ENCODE results near the gene TLCD5. TPM values are rescaled to one million over a fixed set of nuclear protein-coding genes. Genes with fewer than 3 reads are reported as not detected.

Gene TLCD5
- total and polyA plus RNA-seq, 2 donors (not counting 1 experiment from before 2014, with no cell fraction given): 0.17 TPM; not detected in 1

- TF ChIP-seq, protein P1, sequence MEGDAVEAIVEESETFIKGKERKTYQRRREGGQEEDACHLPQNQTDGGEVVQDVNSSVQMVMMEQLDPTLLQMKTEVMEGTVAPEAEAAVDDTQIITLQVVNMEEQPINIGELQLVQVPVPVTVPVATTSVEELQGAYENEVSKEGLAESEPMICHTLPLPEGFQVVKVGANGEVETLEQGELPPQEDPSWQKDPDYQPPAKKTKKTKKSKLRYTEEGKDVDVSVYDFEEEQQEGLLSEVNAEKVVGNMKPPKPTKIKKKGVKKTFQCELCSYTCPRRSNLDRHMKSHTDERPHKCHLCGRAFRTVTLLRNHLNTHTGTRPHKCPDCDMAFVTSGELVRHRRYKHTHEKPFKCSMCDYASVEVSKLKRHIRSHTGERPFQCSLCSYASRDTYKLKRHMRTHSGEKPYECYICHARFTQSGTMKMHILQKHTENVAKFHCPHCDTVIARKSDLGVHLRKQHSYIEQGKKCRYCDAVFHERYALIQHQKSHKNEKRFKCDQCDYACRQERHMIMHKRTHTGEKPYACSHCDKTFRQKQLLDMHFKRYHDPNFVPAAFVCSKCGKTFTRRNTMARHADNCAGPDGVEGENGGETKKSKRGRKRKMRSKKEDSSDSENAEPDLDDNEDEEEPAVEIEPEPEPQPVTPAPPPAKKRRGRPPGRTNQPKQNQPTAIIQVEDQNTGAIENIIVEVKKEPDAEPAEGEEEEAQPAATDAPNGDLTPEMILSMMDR (IDR thresholded peaks at IDR 0.05): no peak
- no peak for TF ChIP-seq EZH2 (IDR thresholded peaks at IDR 0.05; ENCODE audit: borderline replicate concordance, insufficient read depth, low read depth, low read length, poor library complexity, severe bottlenecking)
- no peak overlapping the region for H3K4me3 ChIP-seq (ENCODE audit: control extremely low read depth in 1 of 5, extremely low read depth in 1 of 5, insufficient read depth in 1 of 5, low read depth in 2 of 5, low read length in 4 of 5)
- H3K36me3 ChIP-seq (replicated peaks in 1 of 2; ENCODE audit: control extremely low read depth in 1 of 2, control insufficient read depth in 1 of 2, extremely low read depth in 1 of 2, insufficient read depth in 2 of 2, low read length in 1 of 2): no peaks in the 10 kb centered on the region
- H3K79me2 ChIP-seq (ENCODE audit: control insufficient read depth, insufficient read depth, low read length): no peaks in the 10 kb centered on the region
- H4K20me1 ChIP-seq (ENCODE audit: control insufficient read depth, insufficient read depth, low read length, poor library complexity, severe bottlenecking): no peaks in the 10 kb centered on the region
- POLR2A ChIA-PET: no interaction called here
- no peak overlapping the region for H3K4me2 ChIP-seq (replicated peaks; ENCODE audit: low read depth, low read length, poor library complexity, severe bottlenecking)
- intact Hi-C loops (cut with micrococcal nuclease): no loop called here
- no peaks in the 10 kb centered on the region for H3K4me1 ChIP-seq (ENCODE audit: control insufficient read depth in 2 of 2, insufficient read depth in 2 of 2, low read length in 2 of 2)
- Mint-ChIP-seq H3K27ac (no peak overlapping the region), H3K27me3 (peaks cover 49% of the 10 kb centered on the region), H3K9me3 (ENCODE audit: insufficient read depth) (no peaks in the 10 kb centered on the region), H3K4me1 (no peaks in the 10 kb centered on the region), H3K4me3 (no peak overlapping the region)
- H3K27me3 ChIP-seq (replicated peaks in 1 of 4; ENCODE audit: control extremely low read depth in 1 of 4, control insufficient read depth in 3 of 4, insufficient read depth in 4 of 4, low read length in 3 of 4): peaks cover 0 to 20% (median 11%) of the 10 kb centered on the region in 4 experiments
- CTCF ChIA-PET: interaction anchor here (1.0 to 1.5 kb wide), 3 partner anchors 14 to 18 kb away, joined by 3 read pairs; no protein-coding TSS in a partner anchor
- no peak overlapping the region for H3K9ac ChIP-seq (ENCODE audit: low read length)
- ATAC-seq (ENCODE audit: low read depth) (no peak), DNase-seq (no peak)
- no peaks in the 10 kb centered on the region for H3K9me3 ChIP-seq (ENCODE audit: control extremely low read depth in 1 of 3, control insufficient read depth in 2 of 3, insufficient read depth in 1 of 3, low read length in 2 of 3)
- H3K27ac ChIP-seq (ENCODE audit: low read length in 2 of 2): no peak overlapping the region
- WGBS (ENCODE audit: insufficient coverage): 97% methylated on average over 4 of the region's 10 CpGs
- no peak overlapping the region for H2AFZ ChIP-seq (ENCODE audit: insufficient read depth, low read depth, low read length, poor library complexity, severe bottlenecking)
Observed at GRCh38 chr11:120317689-120318480, 7.2 kb upstream of the TLCD5 start.

DNA sequence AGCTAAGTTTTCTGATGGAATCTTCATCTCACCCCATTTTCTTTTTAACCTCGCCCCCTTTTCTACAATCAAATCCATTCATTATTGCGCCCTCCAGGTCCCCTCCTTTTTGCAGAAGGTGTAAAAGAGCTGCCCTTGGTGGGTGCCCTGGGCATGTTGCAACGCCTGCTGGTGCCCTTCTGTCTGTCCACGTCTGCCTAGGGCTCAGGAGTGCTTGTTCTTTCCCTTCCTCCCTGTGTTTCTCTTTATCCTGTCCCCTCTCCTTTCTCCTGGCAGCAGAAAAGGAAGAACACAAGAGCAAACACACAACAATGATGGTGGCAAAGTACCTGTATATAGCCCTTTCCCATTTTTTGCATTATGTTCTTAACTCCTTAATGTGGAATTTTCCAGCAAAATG is 6.2 kb upstream of the TLCD5 start:
- CTCF ChIA-PET: no interaction called here
- no peaks in the 10 kb centered on the region for H3K4me1 Mint-ChIP-seq

More for the DNA sequence above, 6.2 kb upstream of the TLCD5 start:
- Mint-ChIP-seq H3K4me3 (no peak overlapping the region), H3K9me3 (ENCODE audit: insufficient read depth) (no peaks in the 10 kb centered on the region), H3K27me3 (peaks cover 54% of the 10 kb centered on the region), H3K27ac (no peak overlapping the region)
- 67% methylated on average over 3 of the region's 4 CpGs for WGBS (ENCODE audit: insufficient coverage)
- intact Hi-C loops (cut with micrococcal nuclease): no loop called here
- H3K4me2 ChIP-seq (replicated peaks; ENCODE audit: low read depth, low read length, poor library complexity, severe bottlenecking): no peak overlapping the region
- H2AFZ ChIP-seq (ENCODE audit: insufficient read depth, low read depth, low read length, poor library complexity, severe bottlenecking): no peak overlapping the region
- POLR2A ChIA-PET: no interaction called here
- no peak for TF ChIP-seq EZH2 (IDR thresholded peaks at IDR 0.05; ENCODE audit: borderline replicate concordance, insufficient read depth, low read depth, low read length, poor library complexity, severe bottlenecking)
- TF ChIP-seq, protein P1 (IDR thresholded peaks at IDR 0.05): no peak
- H3K4me3 ChIP-seq (ENCODE audit: control extremely low read depth in 1 of 5, extremely low read depth in 1 of 5, insufficient read depth in 1 of 5, low read depth in 2 of 5, low read length in 4 of 5): no peak overlapping the region
- DNase-seq: no peak
- H3K27me3 ChIP-seq (replicated peaks in 1 of 4; ENCODE audit: control extremely low read depth in 1 of 4, control insufficient read depth in 3 of 4, insufficient read depth in 4 of 4, low read length in 3 of 4): peaks cover 0 to 30% (median 18%) of the 10 kb centered on the region in 4 experiments
- no peaks in the 10 kb centered on the region for H4K20me1 ChIP-seq (ENCODE audit: control insufficient read depth, insufficient read depth, low read length, poor library complexity, severe bottlenecking)
- no peaks in the 10 kb centered on the region for H3K4me1 ChIP-seq (ENCODE audit: control insufficient read depth in 2 of 2, insufficient read depth in 2 of 2, low read length in 2 of 2)
- H3K36me3 ChIP-seq (replicated peaks in 1 of 2; ENCODE audit: control extremely low read depth in 1 of 2, control insufficient read depth in 1 of 2, extremely low read depth in 1 of 2, insufficient read depth in 2 of 2, low read length in 1 of 2): no peaks in the 10 kb centered on the region
- no peaks in the 10 kb centered on the region for H3K79me2 ChIP-seq (ENCODE audit: control insufficient read depth, insufficient read depth, low read length)
- H3K27ac ChIP-seq (ENCODE audit: low read length in 2 of 2): no peak overlapping the region
- H3K9ac ChIP-seq (ENCODE audit: low read length): no peak overlapping the region
- no peak for ATAC-seq (ENCODE audit: low read depth)
- H3K9me3 ChIP-seq (ENCODE audit: control extremely low read depth in 1 of 3, control insufficient read depth in 2 of 3, insufficient read depth in 1 of 3, low read length in 2 of 3): no peaks in the 10 kb centered on the region

Data from B cell (primary cell).